Fibroblast of lung (primary cell): ENCODE data around the gene FSHB. TPM values are rescaled to one million over a fixed set of nuclear protein-coding genes. Genes with fewer than 3 reads are reported as not detected.
A peak's percentile ranks its signal among the peaks of the same experiment; 100 is the strongest.
"Not testable (repeated sequence)": the region's sequence is repeated elsewhere in the genome, so short reads cannot be mapped to it uniquely, and the experiment has no call there.

Experiments used
- DNase-seq, 2 donors: peaks; one replicate each; pipeline versions ENCODE4 v3.0.0 to v3.0.0-alpha.2; 2010; ENCODE audit warnings: low read depth in 2 of 2
- H2AFZ ChIP-seq: 2 replicates; pipeline ENCODE4 v1.5.1; 2012; ENCODE audit warnings: low read length, control low read depth, inconsistent platforms
- H3K27ac ChIP-seq: 2 replicates; pipeline ENCODE4 v1.5.1; 2011; ENCODE audit warnings: low read length, control low read depth; ENCODE audit not compliant: insufficient read depth
- H3K27me3 ChIP-seq: 2 replicates; pipeline ENCODE4 v1.5.1; 2011; ENCODE audit warnings: mild to moderate bottlenecking, low read length; ENCODE audit not compliant: control insufficient read depth, insufficient read depth
- H3K36me3 ChIP-seq: 2 replicates; pipeline ENCODE4 v1.5.1; 2011; ENCODE audit warnings: low read length; ENCODE audit not compliant: control insufficient read depth, insufficient read depth
- H3K4me1 ChIP-seq: 2 replicates; pipeline ENCODE4 v1.5.1; 2011; ENCODE audit warnings: low read length; ENCODE audit not compliant: control insufficient read depth, insufficient read depth; ENCODE audit errors: extremely low read depth
- H3K4me2 ChIP-seq: 2 replicates; pipeline ENCODE4 v1.5.1; 2011; ENCODE audit warnings: low read length, control low read depth; ENCODE audit not compliant: insufficient read depth; ENCODE audit errors: extremely low read depth
- H3K4me3 ChIP-seq, 4 experiments: fragments of 200-600 bp in 1 of 4; sonication (generic) in 1 of 4; replicated peaks in 1 of 4; 2 replicates each; pipeline ENCODE4 v1.5.1; 2011 to 2016; ENCODE audit warnings: low read length in 4 of 4, low read depth in 3 of 4, mild to moderate bottlenecking in 3 of 4, control low read depth in 2 of 4, inconsistent platforms in 1 of 4, mixed read lengths in 1 of 4; ENCODE audit not compliant: insufficient read depth in 1 of 4; ENCODE audit errors: control extremely low read depth in 1 of 4
- H3K79me2 ChIP-seq: 2 replicates; pipeline ENCODE4 v1.5.1; 2012; ENCODE audit warnings: mild to moderate bottlenecking, low read length, inconsistent platforms; ENCODE audit not compliant: control insufficient read depth, insufficient read depth
- H3K9ac ChIP-seq: 2 replicates; pipeline ENCODE4 v1.5.1; 2011; ENCODE audit warnings: mild to moderate bottlenecking, low read length, control low read depth; ENCODE audit not compliant: insufficient read depth
- H3K9me3 ChIP-seq: 2 replicates; pipeline ENCODE4 v1.5.1; 2012; ENCODE audit warnings: low read depth, low read length; ENCODE audit not compliant: control insufficient read depth, insufficient read depth
- H4K20me1 ChIP-seq: 2 replicates; pipeline ENCODE4 v1.5.1; 2011; ENCODE audit warnings: low read length; ENCODE audit not compliant: control insufficient read depth, insufficient read depth; ENCODE audit errors: extremely low read depth
- CTCF ChIP-seq, 2 donors: IDR thresholded peaks in 1 of 2; conservative IDR thresholded peaks in 1 of 2; 1 replicate in 1 of 2; 2 replicates in 1 of 2; pipeline ENCODE4 v1.5.1; 2011 to 2012; ENCODE audit warnings: low read length in 2 of 2, control low read depth in 1 of 2, inconsistent platforms in 1 of 2, low read depth in 1 of 2, mild to moderate bottlenecking in 1 of 2
- EZH2 ChIP-seq: IDR thresholded peaks from 2 replicates; pipeline ENCODE4 v1.5.1; 2012; ENCODE audit warnings: low read length, control low read depth, mild to moderate bottlenecking; ENCODE audit errors: missing control alignments
- polyA plus RNA-seq, 2 donors: library from polyadenylated mRNA; depleted of rRNA in 1 of 2; stranded (reverse) in 1 of 2; unstranded in 1 of 2; fragments of >200 nt; gene quantifications; 2 replicates each; pipeline ENCODE4 v1.2.1, GENCODE V29; 2011 to 2012; ENCODE audit warnings: missing spikeins in 1 of 2
- total RNA-seq: library from RNA; depleted of rRNA; stranded (reverse); fragments of >200 nt; gene quantifications from 2 replicates; pipeline ENCODE4 v1.2.1, GENCODE V29; 2014

FSHB gene
- total and polyA plus RNA-seq, 2 donors (not counting 1 experiment from before 2014, with no cell fraction given): not detected

GRCh38 chr11:30196400-30197206, 34.2 kb upstream of the FSHB start:
- no peaks in the 10 kb centered on the region for H3K79me2 ChIP-seq
- no peak overlapping the region for H3K4me3 ChIP-seq
- no peak overlapping the region for H2AFZ ChIP-seq
- no peaks in the 10 kb centered on the region for H3K9me3 ChIP-seq
- no peaks in the 10 kb centered on the region for H3K27me3 ChIP-seq
- H4K20me1 ChIP-seq: no peaks in the 10 kb centered on the region
- no peaks in the 10 kb centered on the region for H3K4me1 ChIP-seq
- H3K4me2 ChIP-seq: no peak overlapping the region
- H3K9ac ChIP-seq: no peak overlapping the region
- peak; percentile 13 to 20 for DNase-seq
- TF ChIP-seq EZH2 (no peak), CTCF (conservative IDR thresholded peaks at IDR 0.05 in 1 of 2, IDR thresholded peaks at IDR 0.05 in 1 of 2; ENCODE audit: low read depth in 1 of 2, low read length in 2 of 2) (peak; percentile 58 to 64)
- no peak overlapping the region for H3K27ac ChIP-seq
- no peaks in the 10 kb centered on the region for H3K36me3 ChIP-seq

GRCh38 chr11:30197869-30198268, 32.9 kb upstream of the FSHB start:
- Histone ChIP-seq H3K79me2 (no peaks in the 10 kb centered on the region), H4K20me1 (no peaks in the 10 kb centered on the region), H3K4me3 (no peak overlapping the region), H3K36me3 (no peaks in the 10 kb centered on the region), H3K9me3 (no peaks in the 10 kb centered on the region), H3K4me2 (no peak overlapping the region), H3K27me3 (no peaks in the 10 kb centered on the region), H2AFZ (no peak overlapping the region), H3K27ac (no peak overlapping the region), H3K4me1 (no peaks in the 10 kb centered on the region), H3K9ac (no peak overlapping the region)
- TF ChIP-seq EZH2 (no peak), CTCF (conservative IDR thresholded peaks at IDR 0.05 in 1 of 2, IDR thresholded peaks at IDR 0.05 in 1 of 2; ENCODE audit: low read depth in 1 of 2, low read length in 2 of 2) (no peak)
- DNase-seq: no peak

GRCh38 chr11:30202989-30203388, 27.8 kb upstream of the FSHB start:
- H3K4me2 ChIP-seq, H3K9ac ChIP-seq, H3K79me2 ChIP-seq, H3K9me3 ChIP-seq, H3K27ac ChIP-seq, H3K27me3 ChIP-seq, H3K4me3 ChIP-seq, H3K36me3 ChIP-seq, H2AFZ ChIP-seq, H4K20me1 ChIP-seq, DNase-seq, H3K4me1 ChIP-seq: not testable (repeated sequence)
